ENCODE results near the gene YWHAB.

DNA sequence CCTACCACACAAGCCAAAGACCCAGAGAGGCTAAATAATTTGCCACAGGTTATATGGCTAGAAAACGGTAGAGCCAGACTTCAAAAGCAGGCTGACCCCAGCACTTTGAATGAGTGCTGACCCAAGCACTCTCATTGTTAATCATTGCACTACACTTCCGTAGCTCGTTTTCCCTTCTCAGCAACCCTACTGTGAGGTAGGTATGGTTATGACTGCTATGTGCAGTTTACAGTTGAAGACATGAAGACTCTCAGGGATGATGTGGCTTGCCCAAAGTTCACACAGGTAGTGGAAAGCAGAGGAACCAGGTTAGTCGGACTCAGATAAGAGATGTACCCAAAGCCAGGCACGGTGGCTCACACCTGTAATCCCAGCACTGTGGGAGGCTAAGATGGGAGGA lies 41.6 kb upstream of the YWHAB start:
- TF ChIP-seq, protein P1, sequence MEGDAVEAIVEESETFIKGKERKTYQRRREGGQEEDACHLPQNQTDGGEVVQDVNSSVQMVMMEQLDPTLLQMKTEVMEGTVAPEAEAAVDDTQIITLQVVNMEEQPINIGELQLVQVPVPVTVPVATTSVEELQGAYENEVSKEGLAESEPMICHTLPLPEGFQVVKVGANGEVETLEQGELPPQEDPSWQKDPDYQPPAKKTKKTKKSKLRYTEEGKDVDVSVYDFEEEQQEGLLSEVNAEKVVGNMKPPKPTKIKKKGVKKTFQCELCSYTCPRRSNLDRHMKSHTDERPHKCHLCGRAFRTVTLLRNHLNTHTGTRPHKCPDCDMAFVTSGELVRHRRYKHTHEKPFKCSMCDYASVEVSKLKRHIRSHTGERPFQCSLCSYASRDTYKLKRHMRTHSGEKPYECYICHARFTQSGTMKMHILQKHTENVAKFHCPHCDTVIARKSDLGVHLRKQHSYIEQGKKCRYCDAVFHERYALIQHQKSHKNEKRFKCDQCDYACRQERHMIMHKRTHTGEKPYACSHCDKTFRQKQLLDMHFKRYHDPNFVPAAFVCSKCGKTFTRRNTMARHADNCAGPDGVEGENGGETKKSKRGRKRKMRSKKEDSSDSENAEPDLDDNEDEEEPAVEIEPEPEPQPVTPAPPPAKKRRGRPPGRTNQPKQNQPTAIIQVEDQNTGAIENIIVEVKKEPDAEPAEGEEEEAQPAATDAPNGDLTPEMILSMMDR (IDR thresholded peaks at IDR 0.05), result no peak
- TF ChIP-seq EZH2 (IDR thresholded peaks at IDR 0.05; ENCODE audit: borderline replicate concordance, insufficient read depth, low read depth, low read length, poor library complexity, severe bottlenecking), result no peak

All from B cell (primary cell).